Measurements from ENCODE around the gene ACSM2A.
"Not testable (repeated sequence)": the region's sequence is repeated elsewhere in the genome, so short reads cannot be mapped to it uniquely, and the experiment has no call there.

The ACSM2A gene

GRCh38 chr16:20453633-20454032 is 2.3 kb downstream of the ACSM2A start:
- not testable (repeated sequence) for DNase-seq

GRCh38 chr16:20459227-20459626 is 7.9 kb downstream of the ACSM2A start:
- not testable (repeated sequence) for DNase-seq

- not testable (repeated sequence) for DNase-seq
Observed at GRCh38 chr16:20460313-20460712, 9.0 kb downstream of the ACSM2A start.

GRCh38 chr16:20468954-20469353 is 17.6 kb downstream of the ACSM2A start:
- DNase-seq: not testable (repeated sequence)

GRCh38 chr16:20469930-20470329 is 18.6 kb downstream of the ACSM2A start:
- not testable (repeated sequence) for DNase-seq

- DNase-seq: not testable (repeated sequence)
Observed at GRCh38 chr16:20470732-20471131, 19.4 kb downstream of the ACSM2A start.

- not testable (repeated sequence) for DNase-seq
Observed at GRCh38 chr16:20477188-20477744, 25.9 kb downstream of the ACSM2A start.

GRCh38 chr16:20483989-20484388 is 32.7 kb downstream of the ACSM2A start:
- not testable (repeated sequence) for DNase-seq

- no peak for DNase-seq
Observed at GRCh38 chr16:20484726-20485125, 33.4 kb downstream of the ACSM2A start.

- no peak for DNase-seq
Observed at GRCh38 chr16:20485408-20485807, 34.1 kb downstream of the ACSM2A start.

GRCh38 chr16:20490994-20491393 is 39.7 kb downstream of the ACSM2A start:
- not testable (repeated sequence) for DNase-seq

GRCh38 chr16:20491448-20491847 is 40.1 kb downstream of the ACSM2A start:
- DNase-seq: not testable (repeated sequence)

GRCh38 chr16:20504418-20504817 is 53.1 kb downstream of the ACSM2A start:
- DNase-seq: no peak

- no peak for DNase-seq
Observed at GRCh38 chr16:20507280-20507679, 56.0 kb downstream of the ACSM2A start.

GRCh38 chr16:20510323-20510722 is 59.0 kb downstream of the ACSM2A start:
- DNase-seq: no peak

GRCh38 chr16:20515688-20516090 is 64.4 kb downstream of the ACSM2A start:
- no peak for DNase-seq

GRCh38 chr16:20517149-20517548 is 65.8 kb downstream of the ACSM2A start:
- no peak for DNase-seq

GRCh38 chr16:20519231-20519630 is 67.9 kb downstream of the ACSM2A start:
- no peak for DNase-seq

GRCh38 chr16:20520103-20520502 is 68.8 kb downstream of the ACSM2A start:
- no peak for DNase-seq

GRCh38 chr16:20531795-20532194 is 80.5 kb downstream of the ACSM2A start:
- DNase-seq: not testable (repeated sequence)

GRCh38 chr16:20532284-20532792 is 81.0 kb downstream of the ACSM2A start:
- DNase-seq: not testable (repeated sequence)

GRCh38 chr16:20536669-20537068 is 85.3 kb downstream of the ACSM2A start:
- DNase-seq: not testable (repeated sequence)
